ENCODE data around the gene CAMSAP3.
A peak's percentile ranks its signal among the peaks of the same experiment; 100 is the strongest.

CAMSAP3 gene

GRCh38 chr19:7624810-7625209 lies 29.1 kb downstream of the CAMSAP3 start:
- no CpG with 5 or more reads among the region's 17 CpGs for WGBS, 2 donors (ENCODE audit: extremely low coverage in 2 of 2, insufficient read length in 2 of 2, insufficient replicate concordance in 1 of 2)
- no peak overlapping the region for H2AFZ ChIP-seq (ENCODE audit: low read length)
- no peaks in the 10 kb centered on the region for H3K9me3 ChIP-seq (replicated peaks in 1 of 2; ENCODE audit: control insufficient read depth in 2 of 2, insufficient read depth in 1 of 2, low read depth in 1 of 2, low read length in 2 of 2)
- no peak for DNase-seq (ENCODE audit: low spot score)
- H3K18ac ChIP-seq (ENCODE audit: low read length) = no peak overlapping the region
- H3K4ac ChIP-seq (ENCODE audit: low read length) = no peak overlapping the region
- H3K27ac ChIP-seq (replicated peaks; ENCODE audit: low read length) = no peak overlapping the region
- no peak overlapping the region for H2BK15ac ChIP-seq (ENCODE audit: low read length)
- no peak overlapping the region for H3K4me2 ChIP-seq (ENCODE audit: insufficient read depth, low read length, poor library complexity, severe bottlenecking)
- H2BK5ac ChIP-seq (ENCODE audit: low read length) = no peak overlapping the region
- no peak overlapping the region for H3K4me3 ChIP-seq (ENCODE audit: low read length in 2 of 2)
- no peak overlapping the region for H4K8ac ChIP-seq (ENCODE audit: low read depth, low read length)
- no peak overlapping the region for H3K14ac ChIP-seq (ENCODE audit: low read length)
- H3K4me1 ChIP-seq (ENCODE audit: control insufficient read depth in 2 of 2, insufficient read depth in 1 of 2, low read depth in 1 of 2, low read length in 2 of 2) = peaks cover 7 to 8% of the 10 kb centered on the region in 2 donors
- H2AK5ac ChIP-seq (ENCODE audit: low read depth, low read length) = no peak overlapping the region
- H2BK120ac ChIP-seq (ENCODE audit: low read depth, low read length) = no peak overlapping the region
- peaks cover 35% of the 10 kb centered on the region for H3K79me1 ChIP-seq (ENCODE audit: low read depth, low read length)
- H3K9ac ChIP-seq (ENCODE audit: low read depth, low read length, poor library complexity) = no peak overlapping the region
- peaks cover 38 to 69% of the 10 kb centered on the region in 2 donors for H3K36me3 ChIP-seq (replicated peaks in 1 of 2; ENCODE audit: control insufficient read depth in 2 of 2, insufficient read depth in 2 of 2, low read length in 2 of 2)
- H2BK12ac ChIP-seq (ENCODE audit: low read length) = no peak overlapping the region
- H3K23ac ChIP-seq (ENCODE audit: low read depth, low read length, poor library complexity) = no peak overlapping the region
- H4K91ac ChIP-seq (ENCODE audit: low read depth, low read length, poor library complexity) = no peak overlapping the region
- H3K27me3 ChIP-seq (ENCODE audit: control insufficient read depth in 3 of 3, insufficient read depth in 3 of 3, low read depth in 1 of 3, low read length in 3 of 3) = no peaks in the 10 kb centered on the region

- Histone ChIP-seq H2AK5ac (ENCODE audit: low read depth, low read length) (no peak overlapping the region), H2BK5ac (ENCODE audit: low read length) (peak overlapping the region; percentile 75), H2BK120ac (ENCODE audit: low read depth, low read length) (no peak overlapping the region), H3K36me3 (replicated peaks in 1 of 2; ENCODE audit: control insufficient read depth in 2 of 2, insufficient read depth in 2 of 2, low read length in 2 of 2) (peaks cover 29 to 59% of the 10 kb centered on the region in 2 donors), H2AFZ (ENCODE audit: low read length) (no peak overlapping the region), H2BK12ac (ENCODE audit: low read length) (no peak overlapping the region), H4K91ac (ENCODE audit: low read depth, low read length, poor library complexity) (no peak overlapping the region), H3K18ac (ENCODE audit: low read length) (no peak overlapping the region), H3K4ac (ENCODE audit: low read length) (no peak overlapping the region), H3K27me3 (ENCODE audit: control insufficient read depth in 3 of 3, insufficient read depth in 3 of 3, low read depth in 1 of 3, low read length in 3 of 3) (no peaks in the 10 kb centered on the region), H3K27ac (replicated peaks; ENCODE audit: low read length) (no peak overlapping the region), H3K23ac (ENCODE audit: low read depth, low read length, poor library complexity) (peak overlapping the region; percentile 55), H3K4me2 (ENCODE audit: insufficient read depth, low read length, poor library complexity, severe bottlenecking) (no peak overlapping the region), H3K14ac (ENCODE audit: low read length) (no peak overlapping the region), H3K4me1 (ENCODE audit: control insufficient read depth in 2 of 2, insufficient read depth in 1 of 2, low read depth in 1 of 2, low read length in 2 of 2) (peaks cover 8 to 12% of the 10 kb centered on the region in 2 donors), H4K8ac (ENCODE audit: low read depth, low read length) (no peak overlapping the region), H3K79me1 (ENCODE audit: low read depth, low read length) (peaks cover 38% of the 10 kb centered on the region), H3K4me3 (ENCODE audit: low read length in 2 of 2) (no peak overlapping the region), H3K9ac (ENCODE audit: low read depth, low read length, poor library complexity) (no peak overlapping the region), H3K9me3 (replicated peaks in 1 of 2; ENCODE audit: control insufficient read depth in 2 of 2, insufficient read depth in 1 of 2, low read depth in 1 of 2, low read length in 2 of 2) (no peaks in the 10 kb centered on the region), H2BK15ac (ENCODE audit: low read length) (no peak overlapping the region)
- WGBS, 2 donors (ENCODE audit: extremely low coverage in 2 of 2, insufficient read length in 2 of 2, insufficient replicate concordance in 1 of 2) = no CpG with 5 or more reads among the region's 34 CpGs
- no peak for DNase-seq (ENCODE audit: low spot score)
These were observed 30.2 kb downstream of the CAMSAP3 start for GRCh38 chr19:7625763-7626372.

- no peak overlapping the region for H4K8ac ChIP-seq (ENCODE audit: low read depth, low read length)
- H2BK15ac ChIP-seq (ENCODE audit: low read length) = no peak overlapping the region
- DNase-seq (ENCODE audit: low spot score) = no peak
- H2AFZ ChIP-seq (ENCODE audit: low read length) = no peak overlapping the region
- no peak overlapping the region for H3K18ac ChIP-seq (ENCODE audit: low read length)
- H3K4me2 ChIP-seq (ENCODE audit: insufficient read depth, low read length, poor library complexity, severe bottlenecking) = no peak overlapping the region
- H3K23ac ChIP-seq (ENCODE audit: low read depth, low read length, poor library complexity) = peak overlapping the region; percentile 0
- no peak overlapping the region for H4K91ac ChIP-seq (ENCODE audit: low read depth, low read length, poor library complexity)
- H3K9me3 ChIP-seq (replicated peaks in 1 of 2; ENCODE audit: control insufficient read depth in 2 of 2, insufficient read depth in 1 of 2, low read depth in 1 of 2, low read length in 2 of 2) = no peaks in the 10 kb centered on the region
- peaks cover 19 to 48% of the 10 kb centered on the region in 2 donors for H3K36me3 ChIP-seq (replicated peaks in 1 of 2; ENCODE audit: control insufficient read depth in 2 of 2, insufficient read depth in 2 of 2, low read length in 2 of 2)
- H3K4me3 ChIP-seq (ENCODE audit: low read length in 2 of 2) = peak overlapping the region in 1 of 2 donors; percentile 15
- H3K4me1 ChIP-seq (ENCODE audit: control insufficient read depth in 2 of 2, insufficient read depth in 1 of 2, low read depth in 1 of 2, low read length in 2 of 2) = peaks cover 8 to 12% of the 10 kb centered on the region in 2 donors
- no peak overlapping the region for H2BK12ac ChIP-seq (ENCODE audit: low read length)
- no peak overlapping the region for H3K27ac ChIP-seq (replicated peaks; ENCODE audit: low read length)
- no CpG with 5 or more reads among the region's 24 CpGs for whole genome bisulfite sequencing, 2 donors (ENCODE audit: extremely low coverage in 2 of 2, insufficient read length in 2 of 2, insufficient replicate concordance in 1 of 2)
- H3K27me3 ChIP-seq (ENCODE audit: control insufficient read depth in 3 of 3, insufficient read depth in 3 of 3, low read depth in 1 of 3, low read length in 3 of 3) = no peaks in the 10 kb centered on the region
- H2AK5ac ChIP-seq (ENCODE audit: low read depth, low read length) = no peak overlapping the region
- no peak overlapping the region for H3K9ac ChIP-seq (ENCODE audit: low read depth, low read length, poor library complexity)
- H3K79me1 ChIP-seq (ENCODE audit: low read depth, low read length) = peaks cover 39% of the 10 kb centered on the region
- no peak overlapping the region for H3K4ac ChIP-seq (ENCODE audit: low read length)
- H3K14ac ChIP-seq (ENCODE audit: low read length) = no peak overlapping the region
- H2BK120ac ChIP-seq (ENCODE audit: low read depth, low read length) = no peak overlapping the region
- H2BK5ac ChIP-seq (ENCODE audit: low read length) = peak overlapping the region; percentile 39
These were observed 31.5 kb downstream of the CAMSAP3 start for GRCh38 chr19:7627166-7627565.

GRCh38 chr19:7628589-7629311 lies 33.1 kb downstream of the CAMSAP3 start:
- Histone ChIP-seq H3K4me1 (ENCODE audit: control insufficient read depth in 2 of 2, insufficient read depth in 1 of 2, low read depth in 1 of 2, low read length in 2 of 2) (peaks cover 8 to 12% of the 10 kb centered on the region in 2 donors), H3K4me3 (ENCODE audit: low read length in 2 of 2) (peak overlapping the region; percentile 89 to 92), H3K27ac (replicated peaks; ENCODE audit: low read length) (no peak overlapping the region), H3K36me3 (replicated peaks in 1 of 2; ENCODE audit: control insufficient read depth in 2 of 2, insufficient read depth in 2 of 2, low read length in 2 of 2) (peaks cover 9 to 33% of the 10 kb centered on the region in 2 donors), H3K9ac (ENCODE audit: low read depth, low read length, poor library complexity) (peak overlapping the region; percentile 96), H3K14ac (ENCODE audit: low read length) (no peak overlapping the region), H2BK15ac (ENCODE audit: low read length) (no peak overlapping the region), H3K4me2 (ENCODE audit: insufficient read depth, low read length, poor library complexity, severe bottlenecking) (peak overlapping the region; percentile 85), H4K91ac (ENCODE audit: low read depth, low read length, poor library complexity) (no peak overlapping the region), H2AFZ (ENCODE audit: low read length) (peak overlapping the region; percentile 82), H3K9me3 (replicated peaks in 1 of 2; ENCODE audit: control insufficient read depth in 2 of 2, insufficient read depth in 1 of 2, low read depth in 1 of 2, low read length in 2 of 2) (no peaks in the 10 kb centered on the region), H4K8ac (ENCODE audit: low read depth, low read length) (peak overlapping the region; percentile 3), H2BK120ac (ENCODE audit: low read depth, low read length) (no peak overlapping the region), H3K79me1 (ENCODE audit: low read depth, low read length) (peaks cover 41% of the 10 kb centered on the region), H2BK12ac (ENCODE audit: low read length) (no peak overlapping the region), H2BK5ac (ENCODE audit: low read length) (no peak overlapping the region), H2AK5ac (ENCODE audit: low read depth, low read length) (peak overlapping the region; percentile 48), H3K23ac (ENCODE audit: low read depth, low read length, poor library complexity) (peak overlapping the region; percentile 6), H3K4ac (ENCODE audit: low read length) (no peak overlapping the region), H3K27me3 (ENCODE audit: control insufficient read depth in 3 of 3, insufficient read depth in 3 of 3, low read depth in 1 of 3, low read length in 3 of 3) (no peaks in the 10 kb centered on the region), H3K18ac (ENCODE audit: low read length) (no peak overlapping the region)
- DNase-seq (ENCODE audit: low spot score) = no peak
- WGBS, 2 donors (ENCODE audit: extremely low coverage in 2 of 2, insufficient read length in 2 of 2, insufficient replicate concordance in 1 of 2) = no CpG with 5 or more reads among the region's 15 CpGs
